AG04449 (cell line): ENCODE data around the gene RGS3.
"Not testable (repeated sequence)": the region's sequence is repeated elsewhere in the genome, so short reads cannot be mapped to it uniquely, and the experiment has no call there.

Experiments used
- CTCF ChIA-PET: fragments of 350-600 bp; formaldehyde crosslinking; extraction: SDS; loops from one replicate; lab custom pipeline; 2021; ENCODE audit warnings: antibody characterized with exemption; lab: Yijun Ruan, JAX
- POLR2A ChIA-PET: fragments of 400-600, 350-600 bp; formaldehyde crosslinking; extraction: SDS; loops from one replicate; lab custom pipeline; 2020; ENCODE audit warnings: antibody characterized with exemption, inconsistent platforms; lab: Yijun Ruan, JAX
- DNase-seq: peaks from one replicate; pipeline ENCODE4 v3.0.0-alpha.2; 2010; ENCODE audit warnings: low read depth, low spot score
- H3K4me3 ChIP-seq: 2 replicates; pipeline ENCODE4 v1.5.1; 2011; ENCODE audit warnings: low read depth, mild to moderate bottlenecking, control low read depth, low read length
- TF ChIP-seq, protein P1 (sequence below): IDR thresholded peaks from one replicate; pipeline ENCODE4 v1.5.1; 2011; ENCODE audit warnings: mild to moderate bottlenecking, moderate library complexity, low read length, control low read depth, inconsistent platforms; ENCODE audit not compliant: insufficient read depth; ENCODE audit errors: missing control alignments

Gene RGS3

DNA sequence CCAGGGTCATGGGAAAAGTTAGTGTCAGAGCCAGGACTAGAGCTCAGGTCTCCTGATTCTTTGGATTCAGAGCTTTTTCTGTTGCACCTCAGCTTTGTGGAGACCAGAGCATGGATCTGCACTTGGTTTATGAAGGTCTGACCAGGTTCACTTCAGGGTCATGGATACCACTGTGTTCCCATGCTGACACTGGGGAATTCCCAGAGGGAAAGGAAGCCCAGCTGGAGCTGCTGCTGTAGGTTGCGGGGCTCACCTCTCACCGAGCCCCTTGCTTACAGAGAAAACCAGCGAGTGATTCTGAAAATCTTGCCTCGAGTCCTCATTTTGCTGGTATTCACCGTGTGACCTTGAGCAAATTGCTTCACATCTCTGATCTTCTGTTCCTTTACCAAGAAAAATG lies 83.0 kb downstream of the RGS3 start:
- CTCF ChIA-PET, result no interaction called here

DNA sequence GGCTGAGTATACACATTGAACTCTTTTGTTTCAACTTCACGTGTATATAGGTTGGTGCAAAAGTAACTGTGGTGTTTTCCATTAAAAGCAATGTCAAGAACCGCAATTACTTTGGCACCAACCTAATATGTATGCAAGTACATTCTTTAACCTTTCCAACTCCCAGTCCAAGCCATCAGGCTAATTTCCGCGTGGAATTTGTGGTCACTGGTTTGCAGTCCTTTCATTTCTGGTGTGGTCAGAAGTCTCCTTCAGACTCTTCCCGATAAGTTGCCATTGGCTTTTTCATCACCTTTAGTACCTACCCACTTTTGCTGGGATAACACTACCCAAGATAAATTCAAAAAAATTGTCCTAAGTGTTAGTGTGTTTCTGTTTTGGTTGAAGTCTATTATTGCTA lies 84.0 kb downstream of the RGS3 start:
- TF ChIP-seq, protein P1, sequence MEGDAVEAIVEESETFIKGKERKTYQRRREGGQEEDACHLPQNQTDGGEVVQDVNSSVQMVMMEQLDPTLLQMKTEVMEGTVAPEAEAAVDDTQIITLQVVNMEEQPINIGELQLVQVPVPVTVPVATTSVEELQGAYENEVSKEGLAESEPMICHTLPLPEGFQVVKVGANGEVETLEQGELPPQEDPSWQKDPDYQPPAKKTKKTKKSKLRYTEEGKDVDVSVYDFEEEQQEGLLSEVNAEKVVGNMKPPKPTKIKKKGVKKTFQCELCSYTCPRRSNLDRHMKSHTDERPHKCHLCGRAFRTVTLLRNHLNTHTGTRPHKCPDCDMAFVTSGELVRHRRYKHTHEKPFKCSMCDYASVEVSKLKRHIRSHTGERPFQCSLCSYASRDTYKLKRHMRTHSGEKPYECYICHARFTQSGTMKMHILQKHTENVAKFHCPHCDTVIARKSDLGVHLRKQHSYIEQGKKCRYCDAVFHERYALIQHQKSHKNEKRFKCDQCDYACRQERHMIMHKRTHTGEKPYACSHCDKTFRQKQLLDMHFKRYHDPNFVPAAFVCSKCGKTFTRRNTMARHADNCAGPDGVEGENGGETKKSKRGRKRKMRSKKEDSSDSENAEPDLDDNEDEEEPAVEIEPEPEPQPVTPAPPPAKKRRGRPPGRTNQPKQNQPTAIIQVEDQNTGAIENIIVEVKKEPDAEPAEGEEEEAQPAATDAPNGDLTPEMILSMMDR, result no peak
- no peak for DNase-seq
- POLR2A ChIA-PET, result no interaction called here
- H3K4me3 ChIP-seq, result no peak overlapping the region
- CTCF ChIA-PET, result no interaction called here

More for the DNA sequence above, 83.0 kb downstream of the RGS3 start:
- TF ChIP-seq, protein P1, result no peak
- POLR2A ChIA-PET, result no interaction called here
- H3K4me3 ChIP-seq, result no peak overlapping the region
- no peak for DNase-seq

DNA sequence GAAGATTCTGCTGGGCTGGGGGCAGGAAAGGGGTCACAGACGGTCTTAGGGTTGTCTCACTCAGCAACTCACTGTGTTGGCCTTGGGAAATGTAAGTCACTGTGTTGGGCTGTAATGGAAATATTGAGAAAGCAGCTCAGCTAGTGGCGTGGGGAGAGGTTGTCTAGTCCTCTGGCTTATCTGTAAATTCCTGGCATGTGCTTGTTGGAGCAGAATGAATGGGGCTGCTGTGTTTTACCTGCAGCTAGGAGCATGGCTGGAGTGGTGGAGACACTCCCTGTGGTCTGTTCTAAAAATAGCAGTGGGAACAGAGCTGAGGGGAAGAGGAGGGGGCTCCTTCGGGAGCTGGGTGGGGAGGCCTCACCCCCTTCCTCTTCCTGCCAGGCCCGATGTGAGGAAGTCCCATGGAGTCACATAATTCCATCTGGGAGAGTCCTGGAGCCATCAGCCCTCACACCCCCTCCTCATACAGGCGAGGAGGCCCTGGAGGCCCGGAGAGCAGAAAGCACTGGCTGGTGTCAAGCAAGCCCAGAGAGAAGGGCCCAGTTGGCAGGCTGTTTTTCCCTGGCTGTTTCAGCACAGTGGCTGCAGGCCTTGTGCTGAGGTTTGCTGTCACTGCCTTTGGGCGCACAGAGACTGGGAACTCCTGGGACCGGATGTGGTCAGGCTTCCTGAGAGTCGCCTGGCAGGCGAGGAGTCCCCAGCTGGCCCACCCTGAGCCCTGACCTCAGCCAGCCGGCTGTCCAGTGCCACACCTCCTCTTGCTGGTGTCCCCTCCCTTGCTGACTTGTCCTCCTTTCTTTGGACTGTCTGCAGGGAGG lies 84.9 kb downstream of the RGS3 start:
- TF ChIP-seq, protein P1, result no peak
- POLR2A ChIA-PET, result interaction anchor here (0.6 kb wide), 1 partner anchor 18 kb away, joined by 3 read pairs; no protein-coding TSS in a partner anchor
- no peak overlapping the region for H3K4me3 ChIP-seq
- DNase-seq, result no peak
- CTCF ChIA-PET, result no interaction called here

- H3K4me3 ChIP-seq, POLR2A ChIA-PET, DNase-seq: not testable (repeated sequence)
- CTCF ChIA-PET, result interaction anchor here (1.4 kb wide), 1 partner anchor 10 kb away, joined by 3 read pairs; no protein-coding TSS in a partner anchor
Measured at GRCh38 chr9:113549892-113550291, 86.4 kb downstream of the RGS3 start.

DNA sequence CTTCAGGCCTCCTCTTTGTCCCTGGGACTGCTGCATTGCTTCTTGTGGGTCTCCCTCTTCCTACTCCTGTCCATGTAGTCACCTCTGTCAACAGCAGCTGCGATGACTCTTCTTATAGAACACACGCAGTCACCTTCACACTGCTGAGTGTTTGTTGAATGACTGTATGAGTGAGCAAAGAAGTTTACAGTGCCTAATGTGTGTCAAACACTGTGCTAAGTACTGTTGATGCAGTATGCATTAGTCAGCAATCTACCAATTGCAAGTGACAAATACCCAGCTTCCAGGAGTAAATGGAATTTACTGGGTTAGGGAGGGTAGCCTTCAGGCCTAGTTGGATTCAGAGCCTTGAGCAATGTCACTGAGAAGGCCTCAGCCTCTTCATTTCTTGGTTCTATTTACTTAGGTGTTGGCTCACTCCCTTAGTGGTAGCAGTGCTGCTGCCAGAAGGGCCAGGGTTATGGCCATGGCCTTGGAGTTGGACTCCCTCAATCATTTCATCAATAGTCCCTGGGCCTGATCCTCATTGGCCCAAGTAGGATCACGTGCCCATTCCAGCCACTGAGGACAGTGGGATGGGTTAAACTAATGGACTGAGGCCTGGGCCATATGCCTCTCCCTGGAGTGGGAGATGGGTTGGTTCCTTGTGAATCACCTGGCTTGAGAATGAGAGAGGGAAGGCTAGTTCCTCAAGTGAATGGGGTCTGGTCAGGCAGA lies 93.5 kb downstream of the RGS3 start:
- no peak overlapping the region for H3K4me3 ChIP-seq
- ChIA-PET CTCF (interaction anchor here (1.3 to 2.4 kb wide), 2 partner anchors 34 to 111 kb away, joined by 5 to 7 read pairs; no protein-coding TSS in a partner anchor), POLR2A (no interaction called here)
- TF ChIP-seq, protein P1, result no peak
- no peak for DNase-seq

- CTCF ChIA-PET, result interaction anchor here (0.6 to 2.4 kb wide), 6 partner anchors 8 to 33 kb away, joined by 3 to 8 read pairs (median 4); no protein-coding TSS in a partner anchor
- POLR2A ChIA-PET, result no interaction called here
- no peak overlapping the region for H3K4me3 ChIP-seq
- no peak for DNase-seq
- TF ChIP-seq, protein P1, result no peak
Measured at GRCh38 chr9:113558632-113559502, 95.3 kb downstream of the RGS3 start.
